GM21723 (cell line): ENCODE results near the gene STEAP3.

Source experiments
- ATAC-seq: cut with Tn5 transposase; IDR thresholded peaks from one replicate; pipeline ENCODE4 v1.9.1; 2021; ENCODE audit warnings: mild to moderate bottlenecking, moderate library complexity; ENCODE audit not compliant: unreplicated experiment

Gene STEAP3

GRCh38 chr2:119197529-119198239 lies 25.9 kb upstream of the STEAP3 start:
- no peak for ATAC-seq

DNA sequence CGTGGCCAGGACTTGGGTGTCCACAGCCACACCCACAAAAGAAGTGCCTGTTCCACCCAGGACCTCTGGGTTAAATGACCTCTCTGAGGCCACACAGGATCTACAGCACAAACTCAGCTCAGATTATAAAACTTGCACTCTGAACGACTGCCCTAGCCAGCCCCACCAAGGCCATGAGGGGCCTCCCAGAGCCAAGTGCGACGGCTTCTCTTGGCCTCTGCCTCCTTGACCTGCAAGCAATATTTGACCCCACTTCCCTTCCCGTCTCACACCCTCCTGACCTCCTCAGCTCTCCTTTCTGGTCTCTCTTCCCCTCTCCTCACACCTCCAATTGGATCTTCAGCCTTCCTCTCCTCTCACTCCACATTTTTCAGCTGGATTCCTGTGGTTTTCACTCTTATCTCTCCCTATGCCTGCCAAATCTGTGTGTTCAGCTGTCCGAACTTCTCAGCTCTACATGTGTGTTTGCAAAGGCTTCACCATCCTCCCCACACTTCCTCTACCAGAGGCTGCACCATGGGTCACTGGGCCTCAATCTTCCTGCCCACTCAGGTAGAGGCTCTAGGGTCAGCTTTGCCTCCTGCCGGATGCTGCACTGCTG lies 25.3 kb upstream of the STEAP3 start:
- ATAC-seq: no peak

DNA sequence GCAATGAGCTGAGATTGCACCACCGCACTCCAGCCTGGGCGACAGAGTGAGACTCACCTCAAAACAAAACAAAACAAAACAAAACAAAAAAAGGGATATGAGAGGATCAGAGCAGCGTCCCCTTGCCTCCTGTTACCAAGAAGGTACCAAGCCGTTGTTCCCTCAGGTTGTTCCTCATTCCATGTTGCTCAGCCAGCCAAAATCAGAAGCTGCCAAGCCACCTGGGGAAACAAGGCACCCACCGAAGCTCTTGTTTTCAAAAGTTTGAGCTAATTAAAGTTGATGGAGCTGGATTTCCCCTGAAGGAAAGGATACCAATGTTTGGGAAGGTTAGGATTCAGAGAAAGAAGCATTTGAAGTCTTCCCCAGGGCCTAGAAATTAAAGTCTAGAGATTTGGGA lies 21.8 kb upstream of the STEAP3 start:
- no peak for ATAC-seq

DNA sequence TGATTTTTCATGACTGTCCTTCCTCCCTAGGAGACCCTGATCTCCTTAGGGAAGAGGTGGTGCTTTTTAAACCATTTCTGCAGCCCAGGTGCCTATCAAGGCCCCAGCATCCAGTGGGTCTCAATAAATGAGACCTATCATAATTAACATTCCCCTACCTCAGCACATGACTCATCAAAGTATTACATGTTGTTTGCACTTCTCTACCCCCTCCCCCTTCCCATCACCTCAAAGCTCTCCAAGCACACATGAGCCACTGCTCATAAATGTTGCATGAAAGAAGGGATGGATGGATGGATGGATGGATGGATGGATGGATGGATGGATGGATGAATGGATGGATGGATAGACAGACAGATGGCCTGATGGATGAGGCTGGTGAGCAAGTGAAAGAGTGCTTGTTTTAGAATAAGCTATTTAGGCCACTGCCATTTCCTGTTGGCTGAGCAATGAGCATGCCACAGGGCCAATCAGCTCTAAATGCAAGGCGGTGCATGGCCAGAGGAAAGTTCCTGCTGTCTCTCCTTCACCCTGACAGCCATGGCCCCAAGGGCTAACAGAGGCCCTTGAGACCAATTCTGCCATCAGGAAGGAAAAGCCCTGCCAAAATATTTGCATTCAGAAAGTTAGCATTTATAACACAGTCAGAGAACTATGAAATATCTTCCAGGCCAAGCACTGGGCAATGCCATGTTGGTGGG lies 20.9 kb upstream of the STEAP3 start:
- ATAC-seq: no peak

GRCh38 chr2:119204525-119204924 lies 19.1 kb upstream of the STEAP3 start:
- ATAC-seq: no peak

DNA sequence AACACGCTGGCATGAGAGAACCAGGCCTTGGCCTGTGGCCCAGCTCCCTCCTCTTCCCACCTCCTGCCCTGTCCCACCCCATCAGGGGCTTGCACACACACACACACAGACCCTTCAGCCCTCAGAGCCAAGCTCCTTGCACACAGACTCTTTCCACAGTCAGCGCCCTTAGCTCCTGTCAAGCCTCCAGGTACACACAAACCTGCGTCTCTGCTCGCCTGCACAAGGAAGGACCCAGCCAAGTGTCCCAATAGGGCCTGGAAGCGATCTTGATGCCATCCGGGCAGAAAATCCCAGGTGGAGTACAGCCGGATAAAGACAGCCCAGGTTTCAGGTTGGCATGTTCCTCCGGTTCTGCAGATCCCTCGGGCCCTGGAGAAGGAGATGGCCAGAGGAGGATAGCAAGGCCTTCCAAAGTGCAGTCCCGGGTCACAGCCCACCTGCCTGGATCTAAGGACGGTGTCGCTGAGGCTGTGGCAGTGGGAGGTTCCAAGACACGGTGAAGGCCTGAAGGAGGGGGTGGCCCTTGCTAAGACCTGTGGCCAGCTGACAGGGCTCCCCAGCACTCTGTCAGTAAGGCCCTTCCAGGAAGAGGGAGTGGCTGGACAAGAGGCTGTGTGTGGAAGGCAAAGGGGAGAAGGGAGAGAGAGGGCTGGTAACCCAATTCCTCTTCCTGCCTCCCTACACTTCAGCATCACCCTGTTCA lies 18.5 kb upstream of the STEAP3 start:
- ATAC-seq: no peak

DNA sequence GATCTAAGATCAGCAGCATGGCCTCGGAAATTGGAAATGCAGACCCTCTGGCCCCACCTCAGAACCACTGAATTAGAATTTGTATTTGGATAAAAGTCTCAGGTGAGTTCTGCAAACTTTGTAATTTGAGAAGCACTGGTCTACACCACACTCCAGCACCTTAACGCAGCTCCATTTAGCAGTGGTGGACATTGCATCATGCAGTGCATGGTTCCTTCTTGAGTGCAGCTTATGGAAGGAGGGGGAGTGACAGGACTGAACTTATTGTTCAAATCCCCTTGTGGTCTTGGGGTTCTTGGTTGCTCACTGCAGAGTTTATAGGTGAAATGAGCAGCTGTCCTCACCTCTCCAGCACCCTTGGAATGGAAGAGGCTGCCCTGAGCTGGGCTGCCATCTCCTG lies 17.4 kb upstream of the STEAP3 start:
- no peak for ATAC-seq

GRCh38 chr2:119207447-119207846 lies 16.2 kb upstream of the STEAP3 start:
- no peak for ATAC-seq

DNA sequence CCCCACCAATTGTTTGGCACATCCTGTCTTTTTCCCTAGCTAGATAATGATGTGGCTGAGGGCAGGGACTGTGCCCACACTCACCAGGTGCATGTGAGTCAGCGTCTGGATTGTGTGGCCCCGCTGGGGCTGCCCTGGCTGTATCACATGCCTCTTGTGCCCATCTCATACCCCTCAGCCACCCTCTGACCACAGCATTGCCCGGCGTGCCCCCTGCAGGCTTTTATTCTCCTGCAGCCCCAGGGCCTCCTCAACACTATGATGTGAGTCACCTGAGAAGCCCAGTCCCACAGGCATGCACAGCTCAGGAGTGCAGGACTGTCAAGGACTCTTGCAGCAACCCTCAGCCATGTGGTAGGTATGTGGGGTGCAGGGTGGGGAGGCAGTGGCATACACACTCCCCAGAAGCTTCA lies 14.8 kb upstream of the STEAP3 start:
- no peak for ATAC-seq

- ATAC-seq: no peak
These were observed 11.4 kb upstream of the STEAP3 start for GRCh38 chr2:119212139-119212800.

DNA sequence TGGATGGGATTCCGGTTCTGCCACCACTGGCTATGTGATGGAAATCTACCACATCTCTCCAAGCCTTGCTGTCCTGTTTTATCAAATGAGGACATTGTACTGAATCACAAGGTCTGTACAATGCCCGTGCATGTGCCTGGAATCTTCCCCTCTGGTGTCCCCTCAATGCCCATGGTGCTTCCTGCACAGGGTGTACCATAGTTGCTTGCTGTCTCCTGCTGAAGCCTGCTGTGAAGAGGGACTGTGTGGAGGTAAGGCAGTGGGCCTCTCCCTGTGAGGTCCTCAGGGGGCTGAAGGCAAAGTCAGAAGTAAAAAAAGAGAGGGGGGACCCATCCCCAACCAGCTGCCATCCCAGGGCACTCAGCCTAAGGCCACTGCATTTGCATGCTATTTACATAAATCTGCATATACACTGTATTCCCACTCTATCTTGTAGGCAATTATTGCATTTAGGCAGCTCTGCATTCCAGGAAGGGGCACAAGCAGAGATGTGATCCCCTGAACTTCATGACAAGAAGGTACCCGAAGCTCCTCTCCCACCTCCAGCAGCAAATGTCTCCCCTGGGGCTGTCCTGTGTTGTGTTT lies 9.1 kb upstream of the STEAP3 start:
- no peak for ATAC-seq

- ATAC-seq: no peak
These were observed 6.6 kb upstream of the STEAP3 start for GRCh38 chr2:119216994-119217393.

DNA sequence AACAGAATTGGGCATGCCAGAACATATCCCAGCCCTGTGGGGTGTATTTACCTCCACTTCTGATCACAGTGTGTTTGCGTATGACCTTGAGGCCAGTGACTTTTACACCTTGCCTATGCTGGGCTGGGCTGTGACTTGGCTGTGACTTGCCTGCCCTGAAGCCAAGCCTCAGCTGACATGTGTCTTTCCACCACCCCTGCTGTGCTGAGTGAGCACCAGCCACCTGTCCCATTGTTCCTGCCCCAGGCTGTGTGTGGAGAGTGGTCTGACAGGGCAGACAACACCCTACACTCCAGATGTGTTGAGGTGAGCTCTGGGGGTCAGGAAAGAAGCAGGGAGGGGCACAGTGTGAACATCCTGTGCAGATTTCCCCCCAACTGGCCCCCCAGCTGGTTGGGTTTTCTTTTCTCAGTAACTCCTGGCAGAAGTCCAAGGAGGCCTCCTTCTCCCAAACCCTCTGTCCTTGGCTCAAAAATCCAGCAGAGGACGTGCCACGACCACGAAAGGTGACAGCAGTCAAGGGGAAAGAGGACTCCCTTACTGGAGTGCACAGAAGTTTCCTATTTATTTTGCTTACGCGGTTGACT lies 5.1 kb upstream of the STEAP3 start:
- ATAC-seq: no peak

DNA sequence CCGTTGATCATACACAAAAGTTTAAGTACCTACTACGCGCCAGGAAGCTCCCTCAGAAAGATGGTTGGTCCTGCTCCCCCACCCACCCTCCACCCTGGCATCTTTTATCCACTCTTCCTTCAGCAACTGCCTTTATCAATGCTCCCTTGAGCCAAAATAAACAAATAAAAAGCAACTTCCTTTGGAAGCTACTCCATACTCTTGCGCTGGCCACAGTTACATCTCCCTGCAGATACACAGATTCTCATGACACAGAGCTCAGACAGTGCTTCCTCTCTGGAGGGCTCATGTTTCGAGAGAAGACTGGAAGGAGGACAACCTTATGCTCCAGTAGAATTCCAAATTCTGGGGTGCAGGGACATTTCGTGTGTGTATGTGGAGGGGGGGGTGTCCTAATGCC lies 3.8 kb upstream of the STEAP3 start:
- no peak for ATAC-seq

DNA sequence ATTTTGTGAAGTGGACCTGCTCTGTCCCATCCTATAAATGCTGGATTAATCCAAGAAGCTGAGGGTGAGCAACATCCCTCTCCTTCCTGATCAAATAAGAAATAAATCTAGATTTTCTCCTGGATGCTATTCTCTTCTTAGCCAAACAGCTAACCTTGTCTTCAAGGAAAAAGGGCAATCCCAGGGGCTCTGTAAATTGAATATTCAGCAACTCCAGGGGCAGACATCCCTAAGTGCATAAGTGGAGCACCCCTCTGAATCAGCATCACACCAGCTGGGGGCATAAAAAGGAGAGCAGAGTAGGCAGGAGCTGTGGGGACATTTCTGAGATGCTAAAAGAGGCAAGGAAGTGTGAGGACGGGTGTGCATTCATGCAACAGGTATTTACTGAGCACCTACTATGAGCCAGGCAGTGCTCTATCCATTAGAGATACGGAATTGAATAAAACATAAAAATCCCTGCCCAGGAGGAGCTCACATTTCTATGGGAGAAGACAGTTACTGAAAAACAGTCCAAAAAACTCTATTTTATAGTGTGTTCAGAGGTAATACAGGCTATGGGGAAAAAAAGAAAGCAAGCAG lies 2.8 kb upstream of the STEAP3 start:
- no peak for ATAC-seq

DNA sequence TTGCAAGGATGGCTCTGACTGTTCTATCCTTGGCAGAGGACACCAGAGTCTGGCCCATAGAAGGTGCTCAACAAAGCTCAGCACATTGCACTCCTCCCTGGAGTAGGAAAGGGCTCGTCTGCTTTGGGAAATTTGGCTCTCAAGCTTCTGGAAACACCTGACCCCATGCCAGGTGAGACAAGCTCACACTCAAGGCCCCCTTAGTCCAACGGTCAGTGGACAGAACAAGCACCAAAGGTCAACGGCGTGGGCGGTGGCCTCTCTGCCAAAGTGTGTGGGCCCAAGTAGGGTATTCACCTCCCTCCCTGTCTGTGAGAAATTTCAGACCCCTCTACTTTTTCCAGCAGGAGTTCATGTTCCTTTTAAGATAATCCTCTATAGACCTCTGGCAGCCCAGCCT lies 2.0 kb upstream of the STEAP3 start:
- ATAC-seq: no peak

GRCh38 chr2:119222213-119222612 lies 1.4 kb upstream of the STEAP3 start:
- ATAC-seq: no peak

- ATAC-seq: no peak
These were observed 642 bp upstream of the STEAP3 start for GRCh38 chr2:119222863-119223520.

DNA sequence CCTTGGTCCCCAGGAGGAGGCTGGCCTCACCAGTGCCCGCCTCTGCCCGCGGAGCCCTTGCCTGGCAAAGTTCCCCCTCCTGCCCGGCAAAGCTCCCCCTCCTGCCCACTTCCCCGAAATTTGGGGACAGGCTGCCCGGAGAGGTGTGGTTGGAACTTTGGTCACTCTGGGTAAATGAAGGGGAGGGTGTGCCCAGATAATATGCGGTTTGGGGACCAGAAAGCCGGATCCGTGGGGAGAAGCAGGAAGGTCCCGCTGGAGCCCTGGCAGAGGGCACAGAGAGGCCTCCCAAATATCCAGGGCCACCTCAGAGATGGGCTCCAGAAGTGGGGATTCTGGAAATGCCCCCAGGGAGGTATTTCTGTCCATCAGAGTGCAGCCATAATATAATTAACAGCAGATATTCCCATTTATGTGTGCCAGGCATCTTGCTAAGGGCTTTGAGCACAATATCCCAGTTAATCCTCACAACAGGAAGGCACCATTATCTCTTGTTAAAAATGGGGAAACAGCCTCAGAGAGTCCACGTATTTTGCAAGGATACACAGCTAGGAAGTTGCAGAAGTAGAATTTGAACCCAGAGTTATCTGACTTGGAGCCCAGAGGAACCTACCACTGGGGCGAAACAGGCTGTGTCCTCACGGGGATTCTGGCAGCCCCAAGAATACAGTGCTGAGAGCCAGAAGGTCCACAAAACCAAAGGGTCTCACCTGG lies 914 bp downstream of the STEAP3 start:
- no peak for ATAC-seq
